ENCODE measurements around the gene CRYBG2.
"Not testable (repeated sequence)": the region's sequence is repeated elsewhere in the genome, so short reads cannot be mapped to it uniquely, and the experiment has no call there.

CRYBG2 gene

DNA sequence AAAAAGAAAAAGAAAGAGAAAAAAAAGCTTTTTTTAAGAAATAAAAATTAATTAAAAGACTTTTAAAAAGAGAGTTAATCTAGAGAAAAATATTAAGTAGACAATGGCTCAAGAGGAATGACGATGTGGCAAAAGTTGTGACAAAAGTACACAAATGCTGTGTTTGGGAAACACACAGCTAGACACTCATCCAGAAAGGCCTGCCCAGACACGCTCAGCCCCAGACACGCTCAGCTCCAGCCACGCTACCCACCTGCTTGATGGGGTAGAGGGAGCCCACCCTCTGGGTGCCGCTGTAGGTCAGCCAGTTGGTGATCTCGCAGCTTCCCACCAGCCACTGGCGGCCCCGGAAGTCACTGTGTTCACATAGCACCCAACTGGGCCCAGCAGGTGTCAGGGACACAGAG is 26.0 kb downstream of the CRYBG2 start:
- H3K36me3 Mint-ChIP-seq (ENCODE audit: low read depth), result peaks cover 6% of the 10 kb centered on the region
- no peak overlapping the region for H3K4me3 Mint-ChIP-seq
- DNase-seq (no peak), ATAC-seq (no peak)
- no peaks in the 10 kb centered on the region for H3K27me3 Mint-ChIP-seq
- no peaks in the 10 kb centered on the region for H3K9me3 Mint-ChIP-seq
- H3K4me1 Mint-ChIP-seq, result peaks cover 2% of the 10 kb centered on the region
- no peak overlapping the region for H3K27ac Mint-ChIP-seq

DNA sequence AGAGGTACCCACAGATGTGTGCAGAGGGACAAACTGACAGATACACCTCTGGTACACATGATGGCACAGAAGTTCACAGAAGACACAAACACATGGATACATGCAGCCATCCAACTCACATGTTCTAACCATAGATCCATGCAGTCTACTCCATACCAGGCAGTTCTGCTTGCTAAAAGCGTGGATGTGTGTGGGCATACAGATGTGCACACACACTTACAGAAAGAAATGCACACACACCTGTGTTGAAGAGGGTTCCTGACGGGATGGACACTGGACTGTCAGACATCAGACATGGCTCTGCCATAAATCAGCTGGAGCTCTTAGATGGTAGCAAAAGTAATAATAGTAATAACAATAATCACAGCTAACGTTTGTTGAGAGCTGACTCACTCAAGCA is 29.4 kb downstream of the CRYBG2 start:
- Mint-ChIP-seq H3K27me3 (no peaks in the 10 kb centered on the region), H3K4me1 (peaks cover 30% of the 10 kb centered on the region), H3K9me3 (no peaks in the 10 kb centered on the region), H3K36me3 (ENCODE audit: low read depth) (peaks cover 23% of the 10 kb centered on the region), H3K4me3 (no peak overlapping the region), H3K27ac (no peak overlapping the region)
- no peak for ATAC-seq
- no peak for DNase-seq

DNA sequence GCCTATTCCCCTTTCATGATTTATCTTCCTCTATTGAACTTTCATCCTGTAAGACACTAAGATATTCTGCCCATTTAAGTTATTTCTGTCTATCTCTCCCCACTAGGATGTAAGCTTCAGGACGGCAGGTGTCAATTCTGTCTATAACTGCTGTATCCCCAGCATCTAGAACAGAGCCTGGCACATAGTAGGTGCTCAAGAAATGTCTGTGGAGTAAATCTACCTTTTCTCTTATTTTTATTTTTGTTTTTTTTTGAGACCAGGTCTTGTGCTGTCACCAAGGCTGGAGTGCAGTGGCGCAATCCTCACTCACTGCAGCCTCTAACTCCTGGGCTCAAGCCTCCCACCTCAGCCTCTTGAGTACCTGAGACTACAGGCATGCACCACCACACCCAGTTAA is 30.5 kb downstream of the CRYBG2 start:
- Mint-ChIP-seq H3K27ac (peak overlapping the region; percentile 29), H3K36me3 (ENCODE audit: low read depth) (peaks cover 28% of the 10 kb centered on the region), H3K4me3 (no peak overlapping the region), H3K4me1 (peaks cover 36% of the 10 kb centered on the region), H3K9me3 (no peaks in the 10 kb centered on the region), H3K27me3 (no peaks in the 10 kb centered on the region)
- ATAC-seq, result no peak
- DNase-seq, result no peak

DNA sequence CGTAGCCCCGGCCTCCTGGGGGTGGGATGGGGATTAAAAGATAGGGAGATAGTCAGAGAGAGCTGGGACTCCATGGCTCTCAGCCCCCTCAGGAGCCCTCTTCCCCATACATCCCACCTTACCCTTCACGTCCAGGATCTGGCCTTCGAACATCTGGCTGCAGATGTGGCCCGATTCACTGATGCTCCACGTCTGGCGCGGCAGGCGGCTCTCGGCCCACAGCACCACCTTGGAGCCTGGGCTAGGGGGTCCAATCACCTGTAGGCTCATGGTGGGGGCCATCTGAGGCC is 31.9 kb downstream of the CRYBG2 start:
- H3K9me3 Mint-ChIP-seq, result no peaks in the 10 kb centered on the region
- H3K36me3 Mint-ChIP-seq (ENCODE audit: low read depth), result peaks cover 28% of the 10 kb centered on the region
- no peak overlapping the region for H3K27ac Mint-ChIP-seq
- DNase-seq, result no peak
- H3K4me1 Mint-ChIP-seq, result peaks cover 49% of the 10 kb centered on the region
- no peaks in the 10 kb centered on the region for H3K27me3 Mint-ChIP-seq
- H3K4me3 Mint-ChIP-seq, result no peak overlapping the region
- no peak for ATAC-seq

DNA sequence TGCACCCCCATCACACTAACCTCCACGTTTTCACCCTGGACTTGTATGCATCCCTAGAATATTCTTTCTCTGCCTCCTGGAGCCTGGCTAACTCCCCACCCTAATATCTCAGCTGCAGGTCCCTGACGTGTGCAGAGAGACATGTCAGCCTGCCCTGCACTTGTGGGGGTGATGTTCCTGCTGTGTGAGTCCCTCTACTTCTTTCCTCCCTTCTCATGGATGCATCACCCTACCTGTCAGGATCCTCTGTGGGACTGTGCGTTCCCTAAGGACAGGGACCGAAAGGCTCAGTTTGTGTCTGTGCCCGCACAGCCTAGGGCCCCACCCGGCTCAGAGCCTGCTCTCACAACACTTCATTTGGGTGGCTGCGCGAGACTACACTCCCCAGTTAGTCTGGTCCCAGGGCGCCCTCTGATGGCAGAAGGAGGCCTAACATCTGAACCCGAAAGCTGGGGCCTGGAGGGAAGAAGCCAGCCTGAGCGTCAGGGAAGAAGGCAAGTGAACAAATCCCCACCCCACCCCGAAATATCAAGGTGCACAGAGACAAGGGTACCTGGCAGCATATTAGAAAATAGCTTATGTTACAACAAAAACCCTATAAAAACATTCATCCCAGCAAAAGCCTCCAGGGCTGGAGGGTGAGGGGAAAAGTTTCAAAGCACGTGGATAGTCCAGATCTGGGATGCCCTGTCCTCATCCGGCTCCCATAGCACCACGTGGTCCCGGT is 32.5 kb downstream of the CRYBG2 start:
- peaks cover 28% of the 10 kb centered on the region for H3K36me3 Mint-ChIP-seq (ENCODE audit: low read depth)
- H3K9me3 Mint-ChIP-seq, result no peaks in the 10 kb centered on the region
- peak; percentile 62 for ATAC-seq

DNA sequence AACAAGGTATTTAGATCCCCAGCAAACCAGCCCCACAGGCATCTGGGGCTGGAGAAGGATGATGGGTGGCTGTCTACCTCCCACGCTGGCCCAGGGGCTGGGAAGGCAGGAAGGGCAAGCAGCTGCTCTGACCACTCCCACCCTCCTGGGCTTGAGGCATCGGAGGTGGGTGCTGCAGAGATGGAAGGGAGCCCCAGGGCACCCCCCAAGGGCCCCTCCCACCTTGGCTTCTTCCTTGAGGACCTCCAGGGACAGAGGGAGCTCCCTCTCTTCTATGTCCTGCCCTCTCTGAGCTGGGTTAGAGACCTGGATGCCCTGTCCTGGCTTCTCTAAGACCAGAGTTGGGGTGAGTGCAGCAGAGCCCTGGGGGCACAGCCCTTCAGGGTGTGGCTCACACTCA is 33.0 kb downstream of the CRYBG2 start:
- Mint-ChIP-seq H3K27me3 (no peaks in the 10 kb centered on the region), H3K27ac (peak overlapping the region; percentile 87), H3K36me3 (ENCODE audit: low read depth) (peaks cover 28% of the 10 kb centered on the region), H3K4me1 (peaks cover 60% of the 10 kb centered on the region), H3K9me3 (no peaks in the 10 kb centered on the region), H3K4me3 (peak overlapping the region; percentile 72)
- ATAC-seq, result no peak
- peak; percentile 16 for DNase-seq

More for the DNA sequence above, 32.5 kb downstream of the CRYBG2 start:
- H3K4me1 Mint-ChIP-seq, result peaks cover 54% of the 10 kb centered on the region
- no peaks in the 10 kb centered on the region for H3K27me3 Mint-ChIP-seq
- peak; percentile 97 for DNase-seq
- peak overlapping the region; percentile 87 for H3K27ac Mint-ChIP-seq
- H3K4me3 Mint-ChIP-seq, result peak overlapping the region; percentile 72

DNA sequence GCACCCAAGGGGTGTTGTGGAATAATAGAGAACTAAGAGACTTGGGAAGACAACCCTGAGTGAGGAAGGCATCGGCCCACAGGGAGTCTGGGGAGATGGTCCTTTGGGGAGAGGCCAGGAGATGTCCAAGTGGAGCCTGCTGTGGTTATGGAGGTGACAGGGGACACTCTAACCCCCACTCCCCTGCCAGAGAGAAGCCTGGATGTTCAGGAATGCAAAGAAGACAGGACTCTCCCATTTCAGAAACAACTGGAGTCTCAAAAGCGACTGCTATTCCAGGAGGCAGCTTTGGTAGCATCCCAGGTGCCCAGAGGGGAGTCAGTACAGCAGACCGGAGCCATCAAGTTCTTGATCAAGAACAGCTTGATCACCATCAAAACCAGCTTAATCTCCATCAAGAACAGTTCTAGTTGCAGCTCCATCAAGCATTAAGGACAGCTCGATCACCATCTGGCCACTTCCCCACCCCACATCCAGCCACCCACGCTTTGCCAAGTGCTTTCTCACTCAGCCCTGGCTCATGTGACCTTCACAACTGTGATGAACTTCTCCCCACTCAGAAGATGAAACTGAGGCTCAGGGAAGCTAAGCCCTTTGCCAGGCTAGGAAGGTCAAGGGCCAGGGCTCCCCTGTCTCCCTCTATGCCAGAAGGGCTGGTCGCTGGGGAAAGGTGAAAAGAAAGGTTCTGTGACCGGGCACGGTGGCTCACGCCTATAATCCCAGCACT is 35.4 kb downstream of the CRYBG2 start:
- H3K27ac Mint-ChIP-seq, result peak overlapping the region; percentile 97
- no peaks in the 10 kb centered on the region for H3K9me3 Mint-ChIP-seq
- peak; percentile 76 for DNase-seq
- peak overlapping the region; percentile 95 for H3K4me3 Mint-ChIP-seq
- no peaks in the 10 kb centered on the region for H3K27me3 Mint-ChIP-seq
- peak; percentile 44 for ATAC-seq
- H3K4me1 Mint-ChIP-seq, result peaks cover 80% of the 10 kb centered on the region
- H3K36me3 Mint-ChIP-seq (ENCODE audit: low read depth), result peaks cover 26% of the 10 kb centered on the region

DNA sequence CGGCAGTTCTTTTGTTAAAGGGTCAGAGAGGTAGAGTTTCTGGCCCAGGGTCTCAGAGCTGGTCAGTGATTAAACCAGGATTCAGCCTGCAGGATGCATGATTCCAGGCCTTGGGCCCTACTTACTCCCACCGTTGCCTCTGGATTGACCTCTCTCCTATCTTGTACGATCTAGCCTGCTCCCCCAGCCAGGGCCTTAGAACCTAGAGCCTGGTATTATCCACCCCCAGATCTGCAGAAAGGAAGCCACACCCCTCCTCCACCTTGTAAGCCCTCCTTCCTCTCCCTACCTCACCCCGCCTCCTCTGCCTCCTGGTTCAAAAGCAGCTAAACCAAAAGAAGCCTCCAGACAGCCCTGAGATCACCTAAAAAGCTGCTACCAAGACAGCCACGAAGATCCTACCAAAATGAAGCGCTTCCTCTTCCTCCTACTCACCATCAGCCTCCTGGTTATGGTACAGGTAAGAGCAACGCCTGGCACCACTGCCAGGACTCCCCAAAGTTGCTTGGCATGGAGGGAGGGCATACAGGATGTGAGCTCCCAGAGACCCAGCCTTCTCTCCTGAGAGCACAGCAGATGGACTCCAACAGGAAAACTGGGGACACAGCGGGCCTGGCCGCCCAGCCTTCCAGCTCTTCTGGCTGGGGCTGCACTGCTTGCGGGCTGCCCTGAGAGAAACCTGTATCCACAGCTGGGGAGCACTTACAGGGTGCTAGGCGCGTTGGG is 36.2 kb downstream of the CRYBG2 start, which contains the start of gene CD52:
Gene CD52, plus strand, starts transcription at position 347 of the 726 bp plus-strand sequence. Its CDS starts 60 bp downstream, at position 407.
- Mint-ChIP-seq H3K27ac (peak within 1 kb of the TSS; percentile 97), H3K9me3 (no peaks in the 10 kb centered on the region), H3K27me3 (no peaks in the 10 kb centered on the region), H3K36me3 (ENCODE audit: low read depth) (peaks cover 20% of the 10 kb centered on the region), H3K4me3 (peak within 1 kb of the TSS; percentile 95), H3K4me1 (peaks cover 81% of the 10 kb centered on the region)
- peak; percentile 56 for ATAC-seq
- peak; percentile 75 for DNase-seq

DNA sequence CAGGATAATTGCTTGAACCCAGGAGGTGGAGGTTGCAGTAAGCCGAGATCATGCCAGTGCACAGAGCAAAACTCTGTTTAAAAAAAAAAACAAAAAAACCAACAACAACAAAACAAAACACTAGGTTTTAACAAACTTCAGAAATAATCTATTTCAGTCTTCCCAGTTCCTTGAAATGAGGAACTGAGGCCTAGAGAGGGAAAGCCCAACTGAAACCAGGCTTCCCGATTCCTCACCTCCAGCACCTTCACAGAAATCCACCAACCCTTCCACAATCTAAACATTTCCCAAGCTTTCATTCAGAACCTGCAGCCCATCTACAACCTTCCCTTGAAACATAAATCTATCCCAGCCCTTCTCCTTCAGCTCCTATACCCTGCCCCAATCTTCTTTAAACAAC is 36.8 kb downstream of the CRYBG2 start:
- peaks cover 16% of the 10 kb centered on the region for H3K36me3 Mint-ChIP-seq (ENCODE audit: low read depth)
- ATAC-seq, result no peak
- no peaks in the 10 kb centered on the region for H3K9me3 Mint-ChIP-seq
- DNase-seq, result no peak
- no peaks in the 10 kb centered on the region for H3K27me3 Mint-ChIP-seq
- H3K27ac Mint-ChIP-seq, result peak overlapping the region; percentile 97
- H3K4me1 Mint-ChIP-seq, result peaks cover 76% of the 10 kb centered on the region
- peak overlapping the region; percentile 95 for H3K4me3 Mint-ChIP-seq

DNA sequence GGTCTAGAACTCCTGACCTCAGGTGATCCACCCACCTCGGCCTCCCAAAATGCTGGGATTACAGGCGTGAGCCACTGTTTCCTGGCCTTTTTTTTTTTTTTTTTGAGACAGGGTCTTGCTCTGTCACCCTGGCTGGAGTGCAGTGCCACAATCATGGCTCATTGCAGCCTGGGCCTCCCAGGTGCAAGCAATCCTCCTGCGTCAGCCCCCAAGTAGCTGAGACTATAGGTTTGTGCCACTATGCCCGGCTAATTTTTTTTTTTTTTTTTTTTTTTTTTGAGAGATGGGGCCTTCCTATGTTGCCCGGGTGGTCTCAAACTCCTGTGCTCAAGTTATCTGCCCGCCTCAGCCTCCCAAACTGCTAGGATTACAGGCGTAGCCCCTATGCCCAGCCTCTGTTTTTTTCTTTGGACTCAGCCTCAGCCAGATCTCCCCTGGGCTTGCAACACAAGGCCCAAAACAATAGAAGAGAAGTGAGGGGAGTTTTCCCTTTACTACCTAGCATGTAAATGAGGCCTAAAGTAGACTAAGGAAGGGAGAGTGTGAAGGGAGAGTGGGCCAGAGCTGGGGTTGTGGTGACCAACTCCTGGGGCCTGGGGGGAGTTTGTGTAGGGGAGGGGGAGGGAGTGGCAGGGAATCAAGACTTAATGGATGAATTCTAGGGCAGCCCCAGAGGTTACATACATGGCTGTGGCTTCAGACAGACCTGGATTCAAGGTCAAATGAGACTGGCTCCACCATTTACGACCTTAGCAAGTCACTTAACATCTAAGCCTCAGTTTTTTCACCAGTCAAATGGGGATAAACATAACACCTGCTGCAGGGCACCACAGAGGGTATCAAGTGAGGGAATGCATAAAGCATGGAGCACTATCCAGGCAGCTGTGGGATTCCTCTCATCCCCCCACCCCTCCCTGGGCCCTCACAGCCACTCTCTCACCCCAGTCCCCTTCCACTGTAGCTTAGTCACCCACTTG is 37.8 kb downstream of the CRYBG2 start:
- ATAC-seq, result no peak
- peak overlapping the region; percentile 81 for H3K27ac Mint-ChIP-seq
- H3K4me1 Mint-ChIP-seq, result peaks cover 73% of the 10 kb centered on the region

DNA sequence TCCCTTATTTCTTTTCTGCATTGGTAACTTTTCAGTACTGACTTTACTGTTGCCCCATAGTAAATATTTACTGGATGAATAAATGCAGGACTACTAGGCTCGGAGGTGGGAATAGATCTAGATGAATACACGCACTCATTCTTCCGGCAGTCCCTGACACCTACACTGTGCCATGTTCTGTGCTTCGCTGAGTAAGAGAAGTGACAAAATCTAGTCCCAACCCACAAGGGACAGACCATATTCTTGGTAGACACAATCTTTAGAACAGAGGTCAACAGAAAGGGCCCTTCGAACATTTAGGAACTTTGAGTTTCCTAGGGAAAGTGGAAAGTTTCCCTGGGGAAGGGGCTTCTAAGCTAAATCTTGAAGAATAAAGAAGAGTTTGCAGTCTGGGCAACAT is 39.4 kb downstream of the CRYBG2 start:
- Mint-ChIP-seq H3K4me1 (peaks cover 59% of the 10 kb centered on the region), H3K4me3 (no peak overlapping the region), H3K36me3 (ENCODE audit: low read depth) (peaks cover 4% of the 10 kb centered on the region), H3K9me3 (no peaks in the 10 kb centered on the region), H3K27ac (peak overlapping the region; percentile 81), H3K27me3 (no peaks in the 10 kb centered on the region)
- DNase-seq (no peak), ATAC-seq (no peak)

More for the DNA sequence above, 37.8 kb downstream of the CRYBG2 start:
- H3K27me3 Mint-ChIP-seq, result no peaks in the 10 kb centered on the region
- H3K4me3 Mint-ChIP-seq, result peak overlapping the region; percentile 21
- peaks cover 11% of the 10 kb centered on the region for H3K36me3 Mint-ChIP-seq (ENCODE audit: low read depth)
- H3K9me3 Mint-ChIP-seq, result no peaks in the 10 kb centered on the region
- DNase-seq, result no peak

DNA sequence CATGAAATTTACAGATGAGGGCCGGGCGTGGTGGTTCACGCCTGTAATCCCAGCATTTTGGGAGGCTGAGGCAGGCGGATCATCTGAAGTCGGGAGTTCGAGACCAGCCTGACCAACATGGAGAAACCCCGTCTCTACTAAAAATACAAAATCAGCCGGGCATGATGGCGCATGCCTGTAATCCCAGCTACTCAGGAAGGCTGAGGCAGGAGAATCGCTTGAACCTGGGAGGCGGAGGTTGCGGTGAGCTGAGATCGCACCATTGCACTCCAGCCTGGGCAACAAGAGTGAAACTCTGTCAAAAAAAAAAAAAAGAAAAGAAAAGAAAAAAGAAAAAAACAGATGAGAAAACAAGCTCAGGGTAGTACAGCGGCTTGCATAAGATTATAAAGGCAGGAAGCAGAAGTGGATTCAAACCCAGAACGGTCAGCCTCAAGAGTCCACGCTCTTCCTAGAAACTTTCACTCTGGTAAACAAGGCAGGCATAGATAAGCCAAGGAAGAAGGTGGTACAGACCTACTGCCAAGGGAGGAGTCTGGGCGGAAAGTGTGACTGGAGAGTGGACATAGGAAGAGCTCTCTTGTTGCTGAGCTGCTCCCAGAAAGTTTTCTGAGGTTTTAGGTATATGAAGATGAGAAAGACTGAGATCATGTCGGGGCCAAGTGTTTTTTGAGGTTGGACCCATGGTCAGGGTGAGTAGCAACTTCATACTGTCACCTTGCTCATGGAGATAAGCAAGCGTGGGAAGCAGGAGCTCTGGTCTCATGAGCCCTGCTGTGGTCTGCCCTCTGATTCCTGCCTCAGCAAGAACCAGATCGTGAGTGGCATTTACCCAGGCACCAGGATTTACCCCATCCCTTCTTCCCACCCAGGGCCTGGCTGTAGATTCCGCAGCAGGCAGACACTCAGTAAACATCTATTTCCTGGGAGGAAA is 45.7 kb downstream of the CRYBG2 start:
- not testable (repeated sequence) for H3K9me3 Mint-ChIP-seq; H3K36me3 Mint-ChIP-seq (ENCODE audit: low read depth); H3K27me3 Mint-ChIP-seq
- Mint-ChIP-seq H3K27ac (peak overlapping the region; percentile 97), H3K4me1 (peaks cover 44% of the 10 kb centered on the region), H3K4me3 (peak overlapping the region; percentile 42)
- DNase-seq (peak; percentile 39), ATAC-seq (peak; percentile 38)

DNA sequence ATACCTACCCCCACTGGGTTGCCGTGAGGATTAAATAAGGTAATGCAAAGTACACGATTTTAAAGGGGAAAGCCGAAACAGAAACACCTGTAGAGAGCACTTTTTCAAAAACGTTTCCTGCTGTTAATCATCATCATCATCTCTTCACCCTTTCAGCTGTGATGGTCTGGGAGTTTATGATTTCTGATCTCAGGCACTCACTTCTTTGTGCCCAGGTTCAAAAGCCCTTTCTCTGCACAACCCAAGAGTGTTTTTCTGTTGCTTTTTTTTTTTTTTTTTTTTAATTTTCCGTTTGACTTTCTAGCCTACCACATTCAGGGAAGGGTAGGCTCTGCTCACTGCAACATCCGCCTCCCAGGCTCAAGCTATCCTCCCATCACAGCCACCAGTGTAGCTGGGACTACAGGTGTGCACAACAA is 46.6 kb downstream of the CRYBG2 start:
- Mint-ChIP-seq H3K4me1 (peaks cover 42% of the 10 kb centered on the region), H3K36me3 (ENCODE audit: low read depth) (no peaks in the 10 kb centered on the region), H3K27me3 (no peaks in the 10 kb centered on the region), H3K9me3 (no peaks in the 10 kb centered on the region), H3K4me3 (peak overlapping the region; percentile 98), H3K27ac (peak overlapping the region; percentile 97)
- no peak for DNase-seq
- ATAC-seq, result no peak

Data from activated naive CD8-positive, alpha-beta T cell treated with anti-CD3 and anti-CD28 coated beads, Interleukin-2, amount 50 U/mL, for 24 hours (primary cell).